OCI-LY7 (cell line): ENCODE measurements around the gene CPA3. TPM values are rescaled to one million over a fixed set of nuclear protein-coding genes. Genes with fewer than 3 reads are reported as not detected.

ENCODE experiments used
- BruUV-seq: library from RNA; stranded (reverse); fragments of 400-500 nt; replicated peaks from 2 replicates; lab custom pipeline; 2021; lab: Mats Ljungman, UMichigan
- CTCF ChIA-PET: fragments of 300-600 bp; sonication (Branson Sonifier 250); formaldehyde crosslinking; loops from one replicate; lab custom pipeline; 2022; ENCODE audit warnings: antibody characterized with exemption; ENCODE audit not compliant: unreplicated experiment; lab: Charles Lee
- POLR2A ChIA-PET: fragments of 300-600 bp; sonication (Branson Sonifier 250); formaldehyde crosslinking; loops from one replicate; lab custom pipeline; 2022; ENCODE audit warnings: antibody characterized with exemption; lab: Charles Lee
- DNase-seq: peaks from one replicate; pipeline ENCODE4 v3.0.0-alpha.2; 2015; ENCODE audit warnings: low spot score
- H2AFZ ChIP-seq: fragments of 200-600 bp; sonication (generic), shearing (Covaris generic); 2 replicates; pipeline ENCODE4 v1.6.1; 2014; ENCODE audit warnings: mild to moderate bottlenecking, antibody characterized with exemption, low read length, moderate library complexity
- H3K27ac ChIP-seq: fragments of 200-600 bp; sonication (generic); 2 replicates; pipeline ENCODE4 v1.5.1; 2014; ENCODE audit warnings: mixed run types, low read depth, mild to moderate bottlenecking, moderate library complexity, low read length, inconsistent platforms; ENCODE audit not compliant: poor library complexity, severe bottlenecking
- H3K36me3 ChIP-seq: fragments of 200-600 bp; sonication (generic); 2 replicates; pipeline ENCODE4 v1.6.1; 2014; ENCODE audit warnings: mild to moderate bottlenecking, antibody characterized with exemption, low read length, moderate library complexity, mixed read lengths; ENCODE audit not compliant: insufficient read depth
- H3K4me1 ChIP-seq: fragments of 200-600 bp; sonication (generic); 2 replicates; pipeline ENCODE4 v1.5.1; 2014; ENCODE audit warnings: mild to moderate bottlenecking, low read length; ENCODE audit not compliant: insufficient read depth, poor library complexity, severe bottlenecking
- H3K4me2 ChIP-seq: fragments of 200-600 bp; sonication (generic); 2 replicates; pipeline ENCODE4 v1.6.1; 2014; ENCODE audit warnings: mild to moderate bottlenecking, low read length
- H3K4me3 ChIP-seq: fragments of 200-600 bp; sonication (generic); 2 replicates; pipeline ENCODE4 v1.5.1; 2014; ENCODE audit warnings: mild to moderate bottlenecking, low read depth, low read length; ENCODE audit not compliant: poor library complexity, severe bottlenecking
- H3K79me2 ChIP-seq: fragments of 200-600 bp; sonication (generic); 2 replicates; pipeline ENCODE4 v1.6.1; 2016; ENCODE audit warnings: low read depth, mild to moderate bottlenecking, low read length, moderate library complexity, mixed read lengths; ENCODE audit not compliant: insufficient read depth
- H3K9me2 ChIP-seq: fragments of 200-600 bp; sonication (generic); 2 replicates; pipeline ENCODE4 v1.6.1; 2016; ENCODE audit warnings: mild to moderate bottlenecking, low read length, mixed read lengths; ENCODE audit not compliant: insufficient read depth
- H3K9me3 ChIP-seq: fragments of 200-600 bp; sonication (generic); 2 replicates; pipeline ENCODE4 v1.6.1; 2014; ENCODE audit warnings: mild to moderate bottlenecking, mixed run types, low read length, mixed read lengths
- H4K20me1 ChIP-seq: fragments of 200-600 bp; sonication (generic); 2 replicates; pipeline ENCODE4 v1.6.1; 2014; ENCODE audit warnings: mild to moderate bottlenecking, antibody characterized with exemption, low read length, moderate library complexity, mixed read lengths; ENCODE audit not compliant: insufficient read depth
- EZH2phosphoT487 ChIP-seq: fragments of 200-600 bp; sonication (generic); IDR thresholded peaks from 2 replicates; pipeline ENCODE4 v1.6.1; 2018; ENCODE audit warnings: low read depth, borderline replicate concordance, mild to moderate bottlenecking, mixed run types, antibody characterized with exemption, low read length, moderate library complexity, mixed read lengths
- intact Hi-C: fragments of 100-400 bp; cut with micrococcal nuclease; formaldehyde crosslinking; loops from one replicate; pipeline ENCODE4 v1.10.0; 2022; ENCODE audit not compliant: unreplicated experiment
- total RNA-seq, 2 experiments: library from RNA; depleted of rRNA in 1 of 2; stranded (reverse); fragments of >200 nt in 1 of 2; shearing (Covaris generic) in 1 of 2; gene quantifications; 2 replicates each; pipeline ENCODE4 v1.2.3, GENCODE V29; 2014 to 2022
- TF ChIP-seq, protein P1 (sequence below): fragments of 200-600 bp; sonication (generic); conservative IDR thresholded peaks from 2 replicates; pipeline ENCODE4 v1.5.1; 2014; ENCODE audit warnings: mild to moderate bottlenecking, antibody characterized with exemption, low read length, moderate library complexity, mixed read lengths

CPA3 gene
- total RNA-seq, 2 experiments from 2014 or later: not detected

DNA sequence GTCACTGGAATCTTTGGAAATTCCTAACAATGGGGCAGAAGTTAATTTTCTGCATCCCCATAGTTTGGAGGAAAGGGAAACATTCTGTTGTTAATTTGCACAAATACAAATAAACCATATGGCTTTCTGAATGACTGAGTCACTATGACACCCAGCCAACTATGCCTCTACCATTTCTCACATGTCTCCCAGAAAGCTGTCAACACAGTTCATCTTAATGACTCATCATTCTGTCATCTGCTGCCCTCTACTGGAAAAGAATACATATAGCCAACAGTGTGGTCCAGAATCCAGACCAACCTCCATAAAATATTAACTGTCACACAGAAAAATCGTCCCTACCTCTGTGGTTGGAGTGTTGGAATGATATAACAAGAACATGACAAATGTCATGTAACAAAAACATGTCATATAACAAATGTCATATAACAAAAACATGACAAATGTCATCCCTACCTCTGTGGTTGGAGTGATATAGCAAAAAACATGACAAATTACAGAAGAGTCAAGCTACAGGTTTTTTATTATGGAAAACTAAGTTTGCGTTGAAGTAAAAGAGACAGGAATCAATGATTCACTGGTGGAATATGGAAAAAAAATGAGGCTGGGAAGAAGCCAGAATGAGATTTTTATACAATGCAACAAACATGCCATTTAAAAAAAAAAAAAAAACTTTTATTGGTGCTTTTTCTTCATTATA lies 78.6 kb downstream of the CPA3 start:
- no TSS peak for BruUV-seq
- Histone ChIP-seq H3K4me2 (no peak overlapping the region), H3K9me2 (no peaks in the 10 kb centered on the region), H4K20me1 (no peaks in the 10 kb centered on the region), H3K4me1 (no peaks in the 10 kb centered on the region), H3K36me3 (no peaks in the 10 kb centered on the region), H3K27ac (no peak overlapping the region), H3K79me2 (no peaks in the 10 kb centered on the region), H3K4me3 (no peak overlapping the region), H3K9me3 (no peaks in the 10 kb centered on the region), H2AFZ (no peak overlapping the region)
- intact Hi-C loops: loop anchor here (10.0 kb wide), 2 partner anchors 219 to 639 kb away; no protein-coding TSS in a partner anchor
- no peak for TF ChIP-seq EZH2phosphoT487
- TF ChIP-seq, protein P1, sequence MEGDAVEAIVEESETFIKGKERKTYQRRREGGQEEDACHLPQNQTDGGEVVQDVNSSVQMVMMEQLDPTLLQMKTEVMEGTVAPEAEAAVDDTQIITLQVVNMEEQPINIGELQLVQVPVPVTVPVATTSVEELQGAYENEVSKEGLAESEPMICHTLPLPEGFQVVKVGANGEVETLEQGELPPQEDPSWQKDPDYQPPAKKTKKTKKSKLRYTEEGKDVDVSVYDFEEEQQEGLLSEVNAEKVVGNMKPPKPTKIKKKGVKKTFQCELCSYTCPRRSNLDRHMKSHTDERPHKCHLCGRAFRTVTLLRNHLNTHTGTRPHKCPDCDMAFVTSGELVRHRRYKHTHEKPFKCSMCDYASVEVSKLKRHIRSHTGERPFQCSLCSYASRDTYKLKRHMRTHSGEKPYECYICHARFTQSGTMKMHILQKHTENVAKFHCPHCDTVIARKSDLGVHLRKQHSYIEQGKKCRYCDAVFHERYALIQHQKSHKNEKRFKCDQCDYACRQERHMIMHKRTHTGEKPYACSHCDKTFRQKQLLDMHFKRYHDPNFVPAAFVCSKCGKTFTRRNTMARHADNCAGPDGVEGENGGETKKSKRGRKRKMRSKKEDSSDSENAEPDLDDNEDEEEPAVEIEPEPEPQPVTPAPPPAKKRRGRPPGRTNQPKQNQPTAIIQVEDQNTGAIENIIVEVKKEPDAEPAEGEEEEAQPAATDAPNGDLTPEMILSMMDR: peak; percentile 91
- DNase-seq: peak; percentile 77
- CTCF ChIA-PET: interaction anchor here (0.6 kb wide), 1 partner anchor 306 kb away, joined by 3 read pairs; no protein-coding TSS in a partner anchor
- POLR2A ChIA-PET: interaction anchor here (0.7 kb wide), 3 partner anchors 47 to 662 kb away, joined by 3 read pairs; no protein-coding TSS in a partner anchor

DNA sequence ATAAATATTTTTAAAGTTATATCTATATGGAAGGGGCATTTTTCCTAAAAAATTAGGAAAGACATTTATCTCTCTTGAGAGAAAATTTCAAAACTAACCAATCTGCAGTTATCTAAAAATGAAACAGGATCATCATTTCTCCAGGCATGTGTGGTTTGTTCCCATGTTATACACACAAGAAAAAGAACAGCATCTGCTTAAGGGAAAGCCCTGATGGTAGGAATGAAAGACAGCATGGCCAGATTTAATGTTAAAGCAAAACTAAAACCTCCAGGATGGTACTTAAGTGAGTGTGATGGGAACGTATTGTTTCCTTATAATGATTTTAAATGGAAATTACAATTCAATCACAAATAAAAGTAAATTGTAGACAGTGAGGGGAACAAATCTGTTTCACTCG lies 80.0 kb downstream of the CPA3 start:
- Histone ChIP-seq H3K27ac (no peak overlapping the region), H3K9me2 (no peaks in the 10 kb centered on the region), H3K4me1 (no peaks in the 10 kb centered on the region), H3K9me3 (no peaks in the 10 kb centered on the region), H2AFZ (no peak overlapping the region), H4K20me1 (no peaks in the 10 kb centered on the region), H3K79me2 (no peaks in the 10 kb centered on the region), H3K36me3 (no peaks in the 10 kb centered on the region), H3K4me3 (no peak overlapping the region), H3K4me2 (no peak overlapping the region)
- BruUV-seq: no TSS peak
- intact Hi-C loops: loop anchor here (10.0 kb wide), 2 partner anchors 220 to 640 kb away; no protein-coding TSS in a partner anchor
- POLR2A ChIA-PET: interaction anchor here (0.7 kb wide), 2 partner anchors 13 to 91 kb away, joined by 3 to 4 read pairs; no protein-coding TSS in a partner anchor
- CTCF ChIA-PET: no interaction called here
- no peak for DNase-seq
- TF ChIP-seq, protein P1: no peak
- no peak for TF ChIP-seq EZH2phosphoT487

Other genes starting within 250 kb of the CPA3 start
- not detected in 2 replicates for gene AGTR1, start 167.4 kb upstream of the CPA3 start, total RNA-seq (2014; rRNA removed; shearing (Covaris generic))
- gene AGTR1, start 167.4 kb upstream of the CPA3 start, total RNA-seq (2022): not detected in 2 replicates
- not detected in 2 replicates for gene CPB1, start 37.5 kb upstream of the CPA3 start, total RNA-seq (2014; rRNA removed; shearing (Covaris generic))
- gene CPB1, start 37.5 kb upstream of the CPA3 start, total RNA-seq (2022): not detected in 2 replicates
- 9.6 and 11.5 TPM in 2 replicates for gene GYG1, start 126.2 kb downstream of the CPA3 start, total RNA-seq (2014; rRNA removed; shearing (Covaris generic))
- gene GYG1, start 126.2 kb downstream of the CPA3 start, total RNA-seq (2022): 53.6 and 54.5 TPM in 2 replicates
- 97.5 and 106 TPM in 2 replicates for gene HLTF, start 221.2 kb downstream of the CPA3 start, total RNA-seq (2014; rRNA removed; shearing (Covaris generic))
- gene HLTF, start 221.2 kb downstream of the CPA3 start, total RNA-seq (2022): 107 and 121 TPM in 2 replicates